SK-N-SH (cell line): Measurements from ENCODE around the gene PPIC. TPM values are rescaled to one million over a fixed set of nuclear protein-coding genes. Genes with fewer than 3 reads are reported as not detected.

Experiments used
- CTCF ChIA-PET: fragments of 300-600, 350-600 bp; formaldehyde crosslinking; extraction: SDS; loops from one replicate; lab custom pipeline; 2021; lab: Yijun Ruan, JAX
- POLR2A ChIA-PET: fragments of 350-600 bp; sonication (Branson Sonifier 250); formaldehyde crosslinking; extraction: SDS; loops from one replicate; lab custom pipeline; 2020; ENCODE audit warnings: antibody characterized with exemption, inconsistent platforms; lab: Yijun Ruan, JAX
- DNase-seq: peaks from one replicate; pipeline ENCODE4 v3.0.0; 2012
- H2AFZ ChIP-seq: fragments of 200-600 bp; sonication (generic); 2 replicates; pipeline ENCODE4 v1.8.1; 2016; ENCODE audit warnings: antibody characterized with exemption, mild to moderate bottlenecking, low read depth
- H3F3A ChIP-seq: fragments of 200-600 bp; sonication (generic); replicated peaks from 2 replicates; pipeline ENCODE3; 2016; ENCODE audit warnings: antibody characterized with exemption, mild to moderate bottlenecking; ENCODE audit not compliant: insufficient read depth
- H3K27ac ChIP-seq, 2 experiments: fragments of 200-500 bp in 1 of 2; fragments of 200-600 bp in 1 of 2; sonication (Bioruptor generic) in 1 of 2; sonication (generic), shearing (Covaris generic) in 1 of 2; 2 replicates each; pipeline versions ENCODE4 v1.5.1 to v1.6.1; 2014 to 2016; ENCODE audit warnings: low read depth in 2 of 2, inconsistent platforms in 1 of 2, low read length in 1 of 2, mild to moderate bottlenecking in 1 of 2, mixed read lengths in 1 of 2
- H3K27me3 ChIP-seq: fragments of 200-600 bp; sonication (generic), shearing (Covaris generic); 2 replicates; pipeline ENCODE4 v1.6.1; 2016; ENCODE audit warnings: mixed run types; ENCODE audit not compliant: insufficient read depth
- H3K36me3 ChIP-seq, 2 experiments: fragments of 200-500 bp in 1 of 2; fragments of 200-600 bp in 1 of 2; sonication (Bioruptor generic) in 1 of 2; sonication (generic) in 1 of 2; replicated peaks in 1 of 2; 2 replicates each; pipeline versions ENCODE3 to v1.5.1; 2014 to 2016; ENCODE audit warnings: low read length in 1 of 2, mild to moderate bottlenecking in 1 of 2; ENCODE audit not compliant: insufficient read depth in 2 of 2, control insufficient read depth in 1 of 2
- H3K4me1 ChIP-seq, 2 experiments: fragments of 200-500 bp in 1 of 2; fragments of 200-600 bp in 1 of 2; sonication (Bioruptor generic) in 1 of 2; sonication (generic), shearing (Covaris generic) in 1 of 2; 2 replicates each; pipeline versions ENCODE4 v1.5.1 to v1.6.1; 2014 to 2016; ENCODE audit warnings: low read depth in 1 of 2, low read length in 1 of 2, mixed run types in 1 of 2; ENCODE audit not compliant: insufficient read depth in 2 of 2, control insufficient read depth in 1 of 2
- H3K4me2 ChIP-seq: fragments of 200-600 bp; sonication (generic), shearing (Covaris generic); 2 replicates; pipeline ENCODE4 v1.6.1; 2017; ENCODE audit warnings: mixed run types
- H3K4me3 ChIP-seq, 2 experiments: fragments of 200-500 bp in 1 of 2; fragments of 200-600 bp in 1 of 2; sonication (Bioruptor generic) in 1 of 2; sonication (generic), shearing (Covaris generic) in 1 of 2; 2 replicates each; pipeline versions ENCODE4 v1.5.1 to v1.8.1; 2014 to 2016; ENCODE audit warnings: low read depth in 2 of 2, inconsistent platforms in 1 of 2, low read length in 1 of 2, mild to moderate bottlenecking in 1 of 2, mixed read lengths in 1 of 2, moderate library complexity in 1 of 2
- H3K79me2 ChIP-seq: fragments of 200-600 bp; sonication (generic); 2 replicates; pipeline ENCODE4 v1.8.1; 2017; ENCODE audit warnings: mild to moderate bottlenecking; ENCODE audit not compliant: insufficient read depth
- H3K9ac ChIP-seq: fragments of 200-600 bp; sonication (generic); 2 replicates; pipeline ENCODE4 v1.6.1; 2017; ENCODE audit warnings: mixed run types
- H3K9me2 ChIP-seq: fragments of 200-600 bp; sonication (generic); 2 replicates; pipeline ENCODE4 v1.6.1; 2017; ENCODE audit warnings: mixed run types
- H3K9me3 ChIP-seq: fragments of 200-600 bp; sonication (generic); 2 replicates; pipeline ENCODE4 v1.6.1; 2017; ENCODE audit warnings: mixed run types, mild to moderate bottlenecking, moderate library complexity
- H4K20me1 ChIP-seq: fragments of 200-600 bp; sonication (generic); 2 replicates; pipeline ENCODE4 v1.6.1; 2017; ENCODE audit warnings: mild to moderate bottlenecking, mixed run types; ENCODE audit not compliant: insufficient read depth
- FOSL2 ChIP-seq: IDR thresholded peaks from 2 replicates; pipeline ENCODE4 v1.4.0; 2012; ENCODE audit warnings: low read depth, mild to moderate bottlenecking, moderate library complexity, borderline replicate concordance
- FOXJ3 ChIP-seq: sonication (generic); formaldehyde crosslinking; IDR thresholded peaks from 2 replicates; pipeline ENCODE4 v1.5.1; 2020; ENCODE audit warnings: mild to moderate bottlenecking, missing genetic modification reagents
- GATA2 ChIP-seq: sonication (generic); formaldehyde crosslinking; IDR thresholded peaks from 2 replicates; pipeline ENCODE4 v1.5.0; 2020; ENCODE audit warnings: mild to moderate bottlenecking, missing genetic modification reagents
- NRF1 ChIP-seq: IDR thresholded peaks from 2 replicates; pipeline ENCODE4 v1.6.1; 2012; ENCODE audit warnings: low read depth, mild to moderate bottlenecking, low read length
- RAD21 ChIP-seq: IDR thresholded peaks from 2 replicates; pipeline ENCODE4 v1.6.1; 2012; ENCODE audit warnings: mild to moderate bottlenecking, low read length
- RFX5 ChIP-seq: IDR thresholded peaks from 2 replicates; pipeline ENCODE4 v1.6.1; 2012; ENCODE audit warnings: mild to moderate bottlenecking, improper control_type of control experiment, low read length
- TAF1 ChIP-seq: IDR thresholded peaks from 2 replicates; pipeline ENCODE4 v1.6.1; 2012; ENCODE audit warnings: low read depth, mild to moderate bottlenecking, low read length, moderate library complexity, borderline replicate concordance
- TCF12 ChIP-seq: IDR thresholded peaks from 2 replicates; pipeline ENCODE4 v1.4.0; 2012
- TEAD4 ChIP-seq: IDR thresholded peaks from 2 replicates; pipeline ENCODE4 v1.4.0; 2012; ENCODE audit warnings: mild to moderate bottlenecking, borderline replicate concordance; ENCODE audit not compliant: insufficient read depth
- WGBS: methylation state at CpG from one replicate; pipeline ENCODE4 v1.1.6; 2017; ENCODE audit warnings: low lambda C conversion rate; 5-methylcytosine and 5-hydroxymethylcytosine counted together
- polyA plus RNA-seq, 3 experiments: library from polyadenylated mRNA; depleted of rRNA; stranded (reverse); fragments of >200 nt; gene quantifications; 2 replicates each; pipeline ENCODE4 v1.2.3, GENCODE V29; 2012
- TF ChIP-seq, protein P1 (sequence below): IDR thresholded peaks from 2 replicates; pipeline ENCODE4 v1.6.1; 2012; ENCODE audit warnings: mild to moderate bottlenecking, low read depth, low read length, moderate library complexity

The PPIC gene
- polyA plus RNA-seq, 1 of the 3 experiments (the other 2 are of a cell fraction): 55.1 TPM

DNA sequence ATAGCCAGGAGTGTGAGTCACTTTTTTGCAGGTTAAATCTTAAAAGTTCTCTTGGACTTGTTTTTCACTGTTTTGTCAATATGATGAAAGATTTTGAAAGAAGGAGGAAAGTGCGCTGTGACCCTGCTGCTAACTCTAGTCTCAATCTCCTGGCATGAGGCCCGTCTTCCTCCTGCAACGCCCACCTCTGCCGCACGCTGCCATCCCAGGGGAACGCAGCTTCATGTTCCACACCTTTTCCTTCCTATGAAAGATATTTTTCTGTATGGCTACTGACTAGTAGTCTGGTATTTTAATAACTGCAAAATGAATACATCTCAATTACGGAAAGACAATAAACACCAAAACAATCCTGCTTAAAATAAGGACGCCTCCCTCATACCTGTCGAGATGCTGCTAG is 8.3 kb downstream of the PPIC start:
- TF ChIP-seq TEAD4 (no peak), TAF1 (no peak)
- no peaks in the 10 kb centered on the region for H3K4me1 ChIP-seq
- no peaks in the 10 kb centered on the region for H3K9me3 ChIP-seq
- no peak for DNase-seq
- H3K9ac ChIP-seq: no peak overlapping the region
- no peak overlapping the region for H3K4me3 ChIP-seq
- H3K4me2 ChIP-seq: no peak overlapping the region
- POLR2A ChIA-PET: no interaction called here
- no peak overlapping the region for H2AFZ ChIP-seq
- no peaks in the 10 kb centered on the region for H4K20me1 ChIP-seq
- H3K79me2 ChIP-seq: no peaks in the 10 kb centered on the region
- H3K27me3 ChIP-seq: no peaks in the 10 kb centered on the region
- no peaks in the 10 kb centered on the region for H3K9me2 ChIP-seq
- H3F3A ChIP-seq: no peaks in the 10 kb centered on the region
- CTCF ChIA-PET: no interaction called here
- WGBS: 84% methylated on average over 9 of the region's 9 CpGs
- no peak overlapping the region for H3K27ac ChIP-seq
- H3K36me3 ChIP-seq: peaks cover 18 to 33% of the 10 kb centered on the region in 2 experiments

DNA sequence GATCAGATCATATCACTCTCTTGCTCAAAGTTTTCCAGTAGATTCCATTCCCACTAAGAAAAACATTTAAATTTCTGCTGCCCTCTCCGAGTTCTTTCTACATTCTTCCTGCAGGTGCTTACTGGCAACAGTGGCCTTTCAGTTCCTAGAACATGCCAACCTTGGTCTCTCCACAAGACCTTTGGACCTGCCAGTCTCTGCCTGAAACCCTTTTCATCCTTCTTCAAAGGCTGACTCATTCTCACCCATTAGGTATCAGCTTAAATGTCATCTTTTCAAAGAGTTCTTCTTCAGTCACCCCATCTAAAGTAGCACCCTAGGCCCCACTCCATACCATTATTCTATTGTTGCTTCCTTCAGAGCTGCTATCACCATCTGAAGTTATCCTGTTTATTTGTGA is 21.8 kb downstream of the PPIC start:
- ChIA-PET POLR2A (no interaction called here), CTCF (interaction anchor here (1.3 kb wide), 1 partner anchor 169 kb away, joined by 3 read pairs; the partner anchor contains the start of gene SNX24)
- no peak overlapping the region for H3K4me2 ChIP-seq

DNA sequence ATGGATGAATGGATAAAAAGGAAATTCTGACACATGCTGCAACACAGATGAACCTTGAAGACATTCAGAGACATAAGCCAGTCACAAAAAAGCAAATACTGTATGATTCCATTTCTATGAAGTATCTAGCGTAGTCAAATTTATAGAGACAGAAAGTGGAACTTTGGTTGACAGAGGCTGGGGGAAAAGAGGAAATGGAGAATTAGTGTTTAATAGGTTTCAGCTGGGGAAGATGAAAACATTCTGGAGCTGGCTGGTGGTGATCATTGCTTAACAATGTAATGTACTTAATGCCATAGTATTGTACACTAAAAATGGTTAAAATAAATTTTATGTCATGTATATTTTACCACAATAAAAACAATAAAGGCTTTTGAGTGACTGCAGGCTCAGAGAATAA is 24.2 kb downstream of the PPIC start:
- Histone ChIP-seq H4K20me1 (no peaks in the 10 kb centered on the region), H3K79me2 (no peaks in the 10 kb centered on the region), H3K9ac (no peak overlapping the region), H3K4me3 (no peak overlapping the region), H3F3A (no peaks in the 10 kb centered on the region), H3K9me2 (no peaks in the 10 kb centered on the region), H3K27ac (peak overlapping the region in 1 of 2 experiments; percentile 39; a peak in 2 of 4 replicates), H3K27me3 (no peaks in the 10 kb centered on the region), H3K36me3 (peaks cover 0 to 15% of the 10 kb centered on the region in 2 experiments), H3K4me1 (peaks cover 0 to 1% of the 10 kb centered on the region in 2 experiments; a peak in 2 of 4 replicates), H3K4me2 (no peak overlapping the region), H2AFZ (no peak overlapping the region), H3K9me3 (no peaks in the 10 kb centered on the region)
- no peak for TF ChIP-seq FOXJ3 (CRISPR knock-in tag)
- peak; percentile 57 for TF ChIP-seq TCF12
- DNase-seq: no peak
- ChIA-PET CTCF (no interaction called here), POLR2A (no interaction called here)
- 60% methylated on average over 1 of the region's 1 CpG for WGBS

More for the DNA sequence above, 21.8 kb downstream of the PPIC start:
- H3K27me3 ChIP-seq: no peaks in the 10 kb centered on the region
- no peak overlapping the region for H3K27ac ChIP-seq
- no peak for DNase-seq
- H3K36me3 ChIP-seq: peaks cover 0 to 4% of the 10 kb centered on the region in 2 experiments
- H3K4me3 ChIP-seq: no peak overlapping the region
- H3F3A ChIP-seq: no peaks in the 10 kb centered on the region
- no peaks in the 10 kb centered on the region for H3K9me2 ChIP-seq
- no peaks in the 10 kb centered on the region; a peak in 1 of 4 replicates for H3K4me1 ChIP-seq
- WGBS: 100% methylated on average over 1 of the region's 1 CpG
- TF ChIP-seq, protein P1, sequence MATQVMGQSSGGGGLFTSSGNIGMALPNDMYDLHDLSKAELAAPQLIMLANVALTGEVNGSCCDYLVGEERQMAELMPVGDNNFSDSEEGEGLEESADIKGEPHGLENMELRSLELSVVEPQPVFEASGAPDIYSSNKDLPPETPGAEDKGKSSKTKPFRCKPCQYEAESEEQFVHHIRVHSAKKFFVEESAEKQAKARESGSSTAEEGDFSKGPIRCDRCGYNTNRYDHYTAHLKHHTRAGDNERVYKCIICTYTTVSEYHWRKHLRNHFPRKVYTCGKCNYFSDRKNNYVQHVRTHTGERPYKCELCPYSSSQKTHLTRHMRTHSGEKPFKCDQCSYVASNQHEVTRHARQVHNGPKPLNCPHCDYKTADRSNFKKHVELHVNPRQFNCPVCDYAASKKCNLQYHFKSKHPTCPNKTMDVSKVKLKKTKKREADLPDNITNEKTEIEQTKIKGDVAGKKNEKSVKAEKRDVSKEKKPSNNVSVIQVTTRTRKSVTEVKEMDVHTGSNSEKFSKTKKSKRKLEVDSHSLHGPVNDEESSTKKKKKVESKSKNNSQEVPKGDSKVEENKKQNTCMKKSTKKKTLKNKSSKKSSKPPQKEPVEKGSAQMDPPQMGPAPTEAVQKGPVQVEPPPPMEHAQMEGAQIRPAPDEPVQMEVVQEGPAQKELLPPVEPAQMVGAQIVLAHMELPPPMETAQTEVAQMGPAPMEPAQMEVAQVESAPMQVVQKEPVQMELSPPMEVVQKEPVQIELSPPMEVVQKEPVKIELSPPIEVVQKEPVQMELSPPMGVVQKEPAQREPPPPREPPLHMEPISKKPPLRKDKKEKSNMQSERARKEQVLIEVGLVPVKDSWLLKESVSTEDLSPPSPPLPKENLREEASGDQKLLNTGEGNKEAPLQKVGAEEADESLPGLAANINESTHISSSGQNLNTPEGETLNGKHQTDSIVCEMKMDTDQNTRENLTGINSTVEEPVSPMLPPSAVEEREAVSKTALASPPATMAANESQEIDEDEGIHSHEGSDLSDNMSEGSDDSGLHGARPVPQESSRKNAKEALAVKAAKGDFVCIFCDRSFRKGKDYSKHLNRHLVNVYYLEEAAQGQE: no peak
- no peak for TF ChIP-seq GATA2 (CRISPR knock-in tag)
- TF ChIP-seq NRF1: no peak
- no peak for TF ChIP-seq FOSL2
- TF ChIP-seq RFX5: no peak
- no peak for TF ChIP-seq RAD21
- no peaks in the 10 kb centered on the region for H3K9me3 ChIP-seq
- no peaks in the 10 kb centered on the region for H4K20me1 ChIP-seq
- H3K9ac ChIP-seq: no peak overlapping the region
- no peaks in the 10 kb centered on the region for H3K79me2 ChIP-seq
- H2AFZ ChIP-seq: no peak overlapping the region
